CMK (cell line): ENCODE measurements around the gene ENTREP1.
"Not testable (repeated sequence)": the region's sequence is repeated elsewhere in the genome, so short reads cannot be mapped to it uniquely, and the experiment has no call there.

ENCODE experiments used
- DNase-seq: peaks from one replicate; pipeline ENCODE4 v3.0.0-alpha.2; 2010; ENCODE audit warnings: low read depth

The ENTREP1 gene

GRCh38 chr9:69371001-69371400 lies 46.0 kb downstream of the ENTREP1 start:
- DNase-seq = no peak

- DNase-seq = no peak
These were observed 51.6 kb downstream of the ENTREP1 start for GRCh38 chr9:69376651-69377050.

GRCh38 chr9:69377291-69377690 lies 52.3 kb downstream of the ENTREP1 start:
- no peak for DNase-seq

GRCh38 chr9:69377981-69378380 lies 53.0 kb downstream of the ENTREP1 start:
- DNase-seq = no peak

GRCh38 chr9:69379270-69379982 lies 54.4 kb downstream of the ENTREP1 start:
- no peak for DNase-seq

- DNase-seq = no peak
These were observed 55.3 kb downstream of the ENTREP1 start for GRCh38 chr9:69380301-69380700.

GRCh38 chr9:69380811-69381210 lies 55.8 kb downstream of the ENTREP1 start:
- DNase-seq = no peak

- no peak for DNase-seq
These were observed 57.1 kb downstream of the ENTREP1 start for GRCh38 chr9:69382135-69382534.

- no peak for DNase-seq
These were observed 60.6 kb downstream of the ENTREP1 start for GRCh38 chr9:69385581-69386033.

GRCh38 chr9:69386651-69387050 lies 61.6 kb downstream of the ENTREP1 start:
- DNase-seq = no peak

GRCh38 chr9:69388596-69388995 lies 63.6 kb downstream of the ENTREP1 start:
- no peak for DNase-seq

GRCh38 chr9:69389437-69389995 lies 64.5 kb downstream of the ENTREP1 start:
- no peak for DNase-seq

GRCh38 chr9:69391487-69391886 lies 66.5 kb downstream of the ENTREP1 start:
- DNase-seq = no peak

- no peak for DNase-seq
These were observed 66.9 kb downstream of the ENTREP1 start for GRCh38 chr9:69391946-69392345.

GRCh38 chr9:69392826-69393225 lies 67.8 kb downstream of the ENTREP1 start:
- no peak for DNase-seq

- no peak for DNase-seq
These were observed 68.4 kb downstream of the ENTREP1 start for GRCh38 chr9:69393425-69393824.

- DNase-seq = no peak
These were observed 70.7 kb downstream of the ENTREP1 start for GRCh38 chr9:69395718-69396117.

- no peak for DNase-seq
These were observed 71.7 kb downstream of the ENTREP1 start for GRCh38 chr9:69396759-69397158.

GRCh38 chr9:69397384-69398214 lies 72.6 kb downstream of the ENTREP1 start:
- no peak for DNase-seq

- no peak for DNase-seq
These were observed 75.5 kb downstream of the ENTREP1 start for GRCh38 chr9:69400470-69400869.

- not testable (repeated sequence) for DNase-seq
These were observed 84.9 kb downstream of the ENTREP1 start for GRCh38 chr9:69409936-69410335.

- no peak for DNase-seq
These were observed 86.2 kb downstream of the ENTREP1 start for GRCh38 chr9:69411246-69411645.
